GM21367 (cell line): ENCODE results near the gene ZBTB22.
"Not testable (repeated sequence)": the region's sequence is repeated elsewhere in the genome, so short reads cannot be mapped to it uniquely, and the experiment has no call there.

Experiments
- ATAC-seq: cut with Tn5 transposase; IDR thresholded peaks from one replicate; pipeline ENCODE4 v1.9.1; 2021; ENCODE audit not compliant: unreplicated experiment

ZBTB22 gene, protein sequence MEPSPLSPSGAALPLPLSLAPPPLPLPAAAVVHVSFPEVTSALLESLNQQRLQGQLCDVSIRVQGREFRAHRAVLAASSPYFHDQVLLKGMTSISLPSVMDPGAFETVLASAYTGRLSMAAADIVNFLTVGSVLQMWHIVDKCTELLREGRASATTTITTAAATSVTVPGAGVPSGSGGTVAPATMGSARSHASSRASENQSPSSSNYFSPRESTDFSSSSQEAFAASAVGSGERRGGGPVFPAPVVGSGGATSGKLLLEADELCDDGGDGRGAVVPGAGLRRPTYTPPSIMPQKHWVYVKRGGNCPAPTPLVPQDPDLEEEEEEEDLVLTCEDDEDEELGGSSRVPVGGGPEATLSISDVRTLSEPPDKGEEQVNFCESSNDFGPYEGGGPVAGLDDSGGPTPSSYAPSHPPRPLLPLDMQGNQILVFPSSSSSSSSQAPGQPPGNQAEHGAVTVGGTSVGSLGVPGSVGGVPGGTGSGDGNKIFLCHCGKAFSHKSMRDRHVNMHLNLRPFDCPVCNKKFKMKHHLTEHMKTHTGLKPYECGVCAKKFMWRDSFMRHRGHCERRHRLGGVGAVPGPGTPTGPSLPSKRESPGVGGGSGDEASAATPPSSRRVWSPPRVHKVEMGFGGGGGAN

DNA sequence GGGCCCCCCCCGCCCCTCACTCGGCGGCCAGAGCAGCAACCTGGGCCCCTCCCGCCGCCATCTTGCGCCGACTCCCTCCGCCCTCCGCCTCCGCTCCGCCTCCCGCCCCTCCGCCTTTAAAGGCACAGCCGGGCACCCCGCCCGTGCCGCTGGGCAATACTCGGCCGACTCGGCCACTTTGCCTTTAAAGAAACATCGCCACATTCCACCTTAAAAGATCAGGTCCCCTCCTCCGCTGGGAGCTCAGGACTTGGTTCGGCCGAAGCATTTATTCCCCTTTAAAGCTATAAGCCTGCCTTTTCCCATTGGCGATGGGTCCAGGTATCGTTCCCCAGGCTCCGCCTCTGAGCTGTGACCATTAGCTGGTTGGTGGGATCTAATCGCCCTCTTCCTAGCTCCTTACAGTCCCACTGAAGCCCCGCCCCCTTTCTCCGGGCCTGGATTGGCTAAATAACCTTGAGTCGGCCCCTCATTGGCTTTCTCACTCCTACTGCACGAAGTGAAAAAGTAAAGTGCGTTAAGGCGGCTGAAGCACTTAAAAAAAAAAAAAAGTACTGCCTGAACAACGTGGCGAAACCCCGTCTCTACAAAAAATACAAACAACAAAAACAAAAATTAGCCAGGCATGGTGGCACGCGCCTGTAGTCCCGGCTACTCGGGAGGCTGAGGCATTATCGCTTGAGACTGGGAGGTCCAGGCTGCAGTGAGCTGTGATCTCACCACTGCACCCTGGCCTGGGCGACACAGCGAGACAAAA, at the start of gene ZBTB22:
Gene ZBTB22, minus strand, starts transcription at position 76 of the 757 bp plus-strand sequence. CDS start 828 bp downstream, outside the sequence.
- peak; percentile 32 for ATAC-seq

GRCh38 chr6:33367009-33367714, 49.6 kb upstream of the ZBTB22 start:
- no peak for ATAC-seq

DNA sequence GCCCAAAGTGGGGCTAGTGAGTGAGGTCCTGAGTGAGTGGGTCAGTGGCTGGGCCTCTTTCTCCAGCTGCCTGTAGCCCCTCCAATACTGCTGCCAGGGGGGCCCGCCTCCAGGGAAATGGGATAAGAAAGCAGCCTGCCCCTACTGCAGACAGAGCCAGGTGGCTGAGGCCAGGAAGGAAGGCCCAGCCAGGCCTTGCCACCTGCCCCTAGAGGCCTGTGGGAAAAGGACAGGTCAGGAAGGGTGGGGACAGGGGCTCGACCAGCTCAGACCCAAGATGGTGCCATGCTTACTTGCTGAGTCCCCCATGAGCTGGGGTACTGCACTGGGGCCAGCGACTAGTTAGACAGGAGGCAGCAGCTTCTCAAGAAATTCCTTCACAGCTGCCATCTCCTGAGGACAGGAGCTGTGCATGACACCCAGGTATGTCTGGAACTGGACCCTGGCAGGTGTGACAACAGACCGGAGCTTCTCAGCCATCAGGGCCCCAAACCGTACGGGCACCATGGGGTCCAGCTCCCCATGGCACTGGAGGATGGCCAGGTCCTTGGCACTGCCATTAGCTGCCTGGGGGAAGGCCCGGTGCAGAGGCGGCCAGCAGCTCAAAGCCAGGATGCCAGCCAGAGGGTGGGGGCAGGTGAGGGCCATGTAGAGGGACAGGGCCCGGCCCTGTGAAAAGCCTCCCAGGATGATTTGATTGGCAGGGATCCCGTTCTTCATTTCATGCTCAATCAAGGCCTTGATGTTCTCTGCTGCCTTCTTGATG, 47.8 kb upstream of the ZBTB22 start:
- not testable (repeated sequence) for ATAC-seq

GRCh38 chr6:33364475-33365205, 47.1 kb upstream of the ZBTB22 start:
- not testable (repeated sequence) for ATAC-seq

DNA sequence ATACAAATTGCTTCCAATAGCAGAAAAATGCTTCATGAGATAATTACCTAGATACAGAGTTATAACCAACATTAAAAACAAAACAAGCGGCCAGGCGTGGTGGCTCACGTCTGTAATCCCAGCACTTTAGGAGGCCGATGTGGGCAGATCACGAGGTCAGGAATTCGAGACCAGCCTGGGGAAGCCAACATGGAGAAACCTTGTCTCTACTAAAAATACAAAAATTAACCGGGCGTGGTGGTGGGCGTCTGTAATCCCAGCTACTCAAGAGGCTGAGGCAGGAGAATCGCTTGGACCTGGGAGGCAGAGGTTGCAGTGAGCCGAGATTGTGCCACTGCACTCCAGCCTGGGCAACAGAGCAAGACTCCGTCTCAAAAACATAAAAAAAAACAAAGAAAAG, 45.9 kb upstream of the ZBTB22 start:
- ATAC-seq: not testable (repeated sequence)

- no peak for ATAC-seq
Observed at GRCh38 chr6:33359331-33359730, 41.8 kb upstream of the ZBTB22 start.

- ATAC-seq: not testable (repeated sequence)
Observed at GRCh38 chr6:33357160-33357871, 39.8 kb upstream of the ZBTB22 start.

GRCh38 chr6:33356295-33356694, 38.8 kb upstream of the ZBTB22 start:
- no peak for ATAC-seq

GRCh38 chr6:33355860-33356259, 38.3 kb upstream of the ZBTB22 start:
- not testable (repeated sequence) for ATAC-seq

GRCh38 chr6:33347816-33348215, 30.3 kb upstream of the ZBTB22 start:
- no peak for ATAC-seq

- ATAC-seq: not testable (repeated sequence)
Observed at GRCh38 chr6:33346972-33347371, 29.4 kb upstream of the ZBTB22 start.

GRCh38 chr6:33344701-33345697, 27.5 kb upstream of the ZBTB22 start:
- ATAC-seq: no peak

DNA sequence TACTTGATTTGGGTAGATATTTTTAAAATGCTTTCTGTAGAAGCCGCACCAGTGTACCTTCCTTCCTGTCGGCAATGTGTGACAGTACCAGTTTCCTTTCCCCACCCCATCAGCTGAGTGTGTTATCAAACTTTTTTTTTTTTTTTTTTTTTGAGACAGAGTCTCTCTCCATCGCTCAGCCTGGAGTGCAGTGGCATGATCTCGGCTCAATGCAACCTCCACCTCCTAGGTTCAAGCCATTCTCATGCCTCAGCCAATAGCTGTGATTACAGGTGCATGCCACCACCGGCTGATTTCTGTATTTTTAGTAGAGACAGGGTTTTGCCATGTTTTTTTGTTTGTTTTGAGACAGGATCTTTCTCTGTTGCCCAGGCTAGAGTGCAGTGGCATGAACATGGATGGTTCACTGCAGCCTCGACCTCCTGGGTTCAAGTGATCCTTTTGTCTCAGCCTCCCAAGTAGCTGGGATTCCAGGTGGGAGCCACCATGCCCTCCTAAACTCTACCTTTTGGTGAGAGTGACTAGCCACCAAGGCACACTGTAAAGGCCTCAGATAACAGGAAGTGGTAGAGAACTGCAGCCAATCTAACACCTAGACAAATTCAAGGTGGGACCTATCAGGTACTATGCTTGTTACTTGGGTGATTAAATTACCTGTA, 26.5 kb upstream of the ZBTB22 start:
- ATAC-seq: peak; percentile 49

DNA sequence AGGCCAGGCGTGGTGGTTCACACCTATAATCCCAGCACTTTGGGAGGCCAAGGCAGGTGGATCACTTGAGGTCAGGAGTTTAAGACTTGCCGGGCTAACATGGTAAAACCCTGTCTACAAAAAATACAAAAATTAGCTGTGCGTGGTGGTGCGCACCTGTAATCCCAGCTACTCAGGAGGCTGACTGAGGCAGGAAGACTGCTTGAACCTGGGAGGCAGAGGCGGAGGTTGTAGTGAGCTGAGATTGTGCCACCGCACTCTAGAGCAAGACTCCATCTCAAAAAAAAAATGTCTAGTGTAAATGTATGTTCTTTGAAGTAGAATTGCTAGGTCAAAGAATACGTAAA, 26.0 kb upstream of the ZBTB22 start:
- ATAC-seq: not testable (repeated sequence)

DNA sequence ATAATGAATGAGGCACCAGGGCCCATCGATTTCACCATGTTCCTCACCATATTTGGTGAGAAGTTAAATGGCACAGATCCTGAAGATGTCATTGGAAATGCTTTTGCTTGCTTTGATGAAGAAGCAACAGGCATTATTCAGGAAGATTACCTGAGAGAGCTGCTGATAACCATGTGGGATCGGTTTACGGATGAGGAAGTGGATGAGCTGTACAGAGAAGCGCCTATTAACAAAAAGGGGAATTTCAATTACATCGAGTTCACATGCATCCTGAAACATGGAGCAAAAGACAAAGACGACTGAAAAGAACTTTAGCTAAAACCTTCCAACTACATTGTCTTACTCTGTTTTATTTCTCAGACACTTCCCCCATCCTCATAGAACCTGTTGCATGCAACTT, 21.6 kb upstream of the ZBTB22 start:
- ATAC-seq: no peak

- ATAC-seq: no peak
Observed at GRCh38 chr6:33336495-33336894, 19.0 kb upstream of the ZBTB22 start.

DNA sequence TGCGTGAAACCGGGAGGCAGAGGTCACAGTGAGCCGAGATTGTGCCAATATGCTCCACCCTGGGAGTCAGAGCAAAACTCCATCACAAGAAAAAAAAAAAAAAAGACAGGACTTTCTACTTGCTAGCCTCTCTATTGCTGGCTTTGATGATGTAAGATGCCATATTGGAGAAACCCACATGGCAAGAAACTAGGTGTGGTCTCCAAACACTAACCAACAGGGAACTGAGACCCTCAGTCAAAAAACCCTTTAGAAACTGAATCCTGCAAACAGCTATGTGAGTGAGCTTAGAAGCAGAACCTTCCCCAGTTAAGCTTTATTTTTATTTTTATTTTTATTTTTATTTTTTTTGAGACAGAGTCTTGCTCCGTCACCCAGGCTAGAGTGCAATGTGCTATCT, 18.4 kb upstream of the ZBTB22 start:
- no peak for ATAC-seq
